ELF-1 (cell line): ENCODE measurements around the gene ZNF513.

Experiments used
- DNase-seq: peaks from one replicate; pipeline ENCODE4 v3.0.0-alpha.2; 2016; ENCODE audit warnings: low read depth, low spot score

The ZNF513 gene

GRCh38 chr2:27390822-27391679, 10.5 kb upstream of the ZNF513 start:
- DNase-seq = no peak

- no peak for DNase-seq
Observed at GRCh38 chr2:27381577-27382181, 1.1 kb upstream of the ZNF513 start.

- DNase-seq = peak; percentile 57
Observed at GRCh38 chr2:27379836-27380625, 503 bp downstream of the ZNF513 start.

- DNase-seq = no peak
Observed at GRCh38 chr2:27379383-27379835, 1.1 kb downstream of the ZNF513 start.

- DNase-seq = no peak
Observed at GRCh38 chr2:27378809-27379290, 1.7 kb downstream of the ZNF513 start.

- no peak for DNase-seq
Observed at GRCh38 chr2:27378096-27378808, 2.3 kb downstream of the ZNF513 start.

GRCh38 chr2:27377618-27378095, 2.9 kb downstream of the ZNF513 start:
- DNase-seq = no peak

- no peak for DNase-seq
Observed at GRCh38 chr2:27376866-27377617, 3.5 kb downstream of the ZNF513 start.

- DNase-seq = no peak
Observed at GRCh38 chr2:27376151-27376865, 4.2 kb downstream of the ZNF513 start.

GRCh38 chr2:27375513-27376099, 4.9 kb downstream of the ZNF513 start:
- no peak for DNase-seq

GRCh38 chr2:27373567-27373966, 7.0 kb downstream of the ZNF513 start:
- no peak for DNase-seq

- no peak for DNase-seq
Observed at GRCh38 chr2:27372937-27373336, 7.6 kb downstream of the ZNF513 start.

GRCh38 chr2:27370816-27371620, 9.5 kb downstream of the ZNF513 start:
- DNase-seq = peak; percentile 59

- peak; percentile 99 for DNase-seq
Observed at GRCh38 chr2:27370026-27370815, 10.3 kb downstream of the ZNF513 start, which contains the start of the genes EIF2B4 and SNX17. TSS of gene EIF2B4 (minus strand) at chr2:27370338. CDS start at chr2:27370314, 24 bp downstream. TSS of gene SNX17 (plus strand) at chr2:27370616. CDS start at chr2:27370744, 128 bp downstream.

- DNase-seq = no peak
Observed at GRCh38 chr2:27369471-27370025, 11.0 kb downstream of the ZNF513 start.

- no peak for DNase-seq
Observed at GRCh38 chr2:27363933-27364332, 16.6 kb downstream of the ZNF513 start.
